CD14-positive monocyte (primary cell): ENCODE measurements around the gene ALDH1L2. TPM values are rescaled to one million over a fixed set of nuclear protein-coding genes. Genes with fewer than 3 reads are reported as not detected.
A peak's percentile ranks its signal among the peaks of the same experiment; 100 is the strongest.

ENCODE experiments used
- DNase-seq, 3 donors: peaks; one replicate each; pipeline ENCODE4 v3.0.0-alpha.2; 2011 to 2022
- H2AFZ ChIP-seq: 2 replicates; pipeline ENCODE4 v1.6.0; 2012; ENCODE audit warnings: mild to moderate bottlenecking, low read depth, low read length, inconsistent platforms; ENCODE audit not compliant: insufficient read depth, poor library complexity, severe bottlenecking
- H3K27ac ChIP-seq, 2 donors: 1 replicate in 1 of 2; 2 replicates in 1 of 2; pipeline ENCODE4 v1.5.1; 2012 to 2013; ENCODE audit warnings: low read length in 2 of 2, control low read depth in 1 of 2, inconsistent platforms in 1 of 2, low read depth in 1 of 2, mild to moderate bottlenecking in 1 of 2
- H3K27me3 ChIP-seq, 2 donors: one replicate each; pipeline versions ENCODE4 v1.6.0 to v1.6.1; 2011 to 2013; ENCODE audit warnings: low read length in 2 of 2; ENCODE audit not compliant: control insufficient read depth in 2 of 2, insufficient read depth in 2 of 2
- H3K36me3 ChIP-seq, 2 donors: replicated peaks in 1 of 2; 1 replicate in 1 of 2; 2 replicates in 1 of 2; pipeline versions ENCODE4 v1.5.1 to v1.6.1; 2012 to 2013; ENCODE audit warnings: low read length in 2 of 2, control low read depth in 1 of 2, inconsistent platforms in 1 of 2, mild to moderate bottlenecking in 1 of 2; ENCODE audit not compliant: insufficient read depth in 2 of 2, control insufficient read depth in 1 of 2
- H3K4me1 ChIP-seq, 2 donors: 1 replicate in 1 of 2; 2 replicates in 1 of 2; pipeline versions ENCODE4 v1.5.1 to v1.6.1; 2012 to 2013; ENCODE audit warnings: low read length in 2 of 2, control low read depth in 1 of 2, inconsistent platforms in 1 of 2, mild to moderate bottlenecking in 1 of 2, moderate library complexity in 1 of 2; ENCODE audit not compliant: insufficient read depth in 2 of 2, control insufficient read depth in 1 of 2
- H3K4me2 ChIP-seq: replicated peaks from 2 replicates; pipeline ENCODE3; 2012; ENCODE audit warnings: low read length, moderate library complexity, mild to moderate bottlenecking; ENCODE audit not compliant: poor library complexity, severe bottlenecking; ENCODE audit errors: extremely low read depth
- H3K4me3 ChIP-seq, 3 experiments: fragments of 200-600 bp in 1 of 3; sonication (generic) in 1 of 3; replicated peaks in 1 of 3; 1 replicate in 2 of 3; 2 replicates in 1 of 3; pipeline ENCODE4 v1.5.1; 2011 to 2013; ENCODE audit warnings: low read length in 3 of 3, mild to moderate bottlenecking in 3 of 3, control low read depth in 2 of 3, low read depth in 2 of 3, inconsistent platforms in 1 of 3, moderate library complexity in 1 of 3
- H3K79me2 ChIP-seq: 2 replicates; pipeline ENCODE4 v1.6.0; 2012; ENCODE audit warnings: mild to moderate bottlenecking, control low read depth, inconsistent platforms, low read length, moderate library complexity; ENCODE audit not compliant: insufficient read depth
- H3K9ac ChIP-seq: 2 replicates; pipeline ENCODE4 v1.6.0; 2017; ENCODE audit warnings: low read length, mild to moderate bottlenecking; ENCODE audit not compliant: insufficient read depth, poor library complexity, severe bottlenecking
- H3K9me3 ChIP-seq, 2 donors: replicated peaks in 1 of 2; 1 replicate in 1 of 2; 2 replicates in 1 of 2; pipeline versions ENCODE4 v1.5.1 to v1.6.1; 2012 to 2013; ENCODE audit warnings: low read length in 2 of 2, control low read depth in 1 of 2; ENCODE audit not compliant: control insufficient read depth in 1 of 2, insufficient read depth in 1 of 2
- H4K20me1 ChIP-seq: 2 replicates; pipeline ENCODE4 v1.6.0; 2012; ENCODE audit warnings: mild to moderate bottlenecking, low read length, control low read depth, moderate library complexity; ENCODE audit not compliant: insufficient read depth
- H3K27ac Mint-ChIP-seq, 7 donors: one replicate each; pipeline ENCODE4 v1.8.0; 2020; ENCODE audit warnings: mild to moderate bottlenecking in 7 of 7, mixed read lengths in 7 of 7, moderate library complexity in 6 of 7, inconsistent platforms in 2 of 7
- H3K27me3 Mint-ChIP-seq, 3 donors: one replicate each; pipeline ENCODE4 v1.8.0; 2021 to 2022; ENCODE audit warnings: low read depth in 3 of 3, mild to moderate bottlenecking in 3 of 3, mixed read lengths in 3 of 3, moderate library complexity in 3 of 3, inconsistent platforms in 1 of 3
- H3K36me3 Mint-ChIP-seq, 2 donors: one replicate each; pipeline ENCODE4 v1.8.0; 2020; ENCODE audit warnings: mixed read lengths in 2 of 2, inconsistent platforms in 1 of 2, mild to moderate bottlenecking in 1 of 2
- H3K4me1 Mint-ChIP-seq: one replicate; pipeline ENCODE4 v1.8.0; 2020; ENCODE audit warnings: mild to moderate bottlenecking, mixed read lengths
- H3K4me3 Mint-ChIP-seq, 2 donors: one replicate each; pipeline ENCODE4 v1.8.0; 2020; ENCODE audit warnings: mild to moderate bottlenecking in 2 of 2, mixed read lengths in 2 of 2, moderate library complexity in 1 of 2
- H3K9me3 Mint-ChIP-seq, 7 donors: one replicate each; pipeline ENCODE4 v1.8.0; 2020 to 2022; ENCODE audit warnings: mixed read lengths in 7 of 7, mild to moderate bottlenecking in 6 of 7, moderate library complexity in 6 of 7, inconsistent platforms in 2 of 7
- WGBS: methylation state at CpG from one replicate; pipeline ENCODE4 v1.1.5; 2013; ENCODE audit warnings: missing lambda C conversion rate; ENCODE audit not compliant: insufficient coverage; 5-methylcytosine and 5-hydroxymethylcytosine counted together
- intact Hi-C, 2 donors: fragments of 100-400 bp; cut with micrococcal nuclease; formaldehyde crosslinking; loops; one replicate each; pipeline versions ENCODE4 v1.15.0 to v1.15.1; 2023
- polyA plus RNA-seq, 3 donors: library from polyadenylated mRNA; depleted of rRNA in 1 of 3; unstranded in 2 of 3; stranded (reverse) in 1 of 3; fragments of 300-500 nt in 2 of 3; fragments of >200 nt in 1 of 3; fragmentation: Illumina TruSeq in 2 of 3; gene quantifications; 1 replicate in 2 of 3; 2 replicates in 1 of 3; pipeline ENCODE4 v1.2.3, GENCODE V29; 2012 to 2021
- TF ChIP-seq, protein P1 (sequence below): fragments of 200-600 bp; IDR thresholded peaks from one replicate; pipeline ENCODE4 v1.8.0; 2022; ENCODE audit warnings: antibody characterized with exemption, mild to moderate bottlenecking

Gene ALDH1L2
- polyA plus RNA-seq, 3 donors: 0.03 to 0.20 TPM; not detected in 1

DNA sequence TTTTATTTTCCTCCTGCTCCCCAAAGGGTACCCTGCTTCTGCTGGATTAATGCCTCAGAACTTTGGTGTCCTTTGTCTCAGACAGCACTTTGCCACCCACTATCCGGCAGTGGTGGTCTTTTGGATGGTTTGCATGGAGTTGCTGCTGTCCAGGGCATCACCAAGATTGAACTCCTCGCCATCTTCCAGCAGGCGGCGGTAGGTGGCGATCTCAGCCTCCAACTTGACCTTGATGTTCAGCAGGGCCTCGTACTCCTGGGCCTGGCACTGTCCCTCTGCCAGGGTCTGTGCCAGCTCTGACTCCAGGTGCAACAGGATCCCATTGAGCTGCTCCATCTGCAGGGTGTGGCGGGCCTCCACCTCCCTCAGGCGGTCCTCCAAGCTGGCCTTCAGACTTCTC lies 107.6 kb downstream of the ALDH1L2 start:
- intact Hi-C loops: no loop called here
- Histone ChIP-seq H3K36me3 (no peaks in the 10 kb centered on the region), H3K9me3 (no peaks in the 10 kb centered on the region), H3K4me1 (peaks cover 35 to 38% of the 10 kb centered on the region in 2 donors), H4K20me1 (no peaks in the 10 kb centered on the region), H3K27me3 (peaks cover 0 to 2% of the 10 kb centered on the region in 2 donors), H3K79me2 (no peaks in the 10 kb centered on the region), H3K4me2 (no peak overlapping the region), H2AFZ (no peak overlapping the region), H3K27ac (no peak overlapping the region), H3K4me3 (no peak overlapping the region), H3K9ac (no peak overlapping the region)
- 97% methylated on average over 7 of the region's 8 CpGs for WGBS
- Mint-ChIP-seq H3K27me3 (peaks cover 0 to 3% (median 2%) of the 10 kb centered on the region in 3 donors), H3K9me3 (peaks cover 0 to 4% (median 0%) of the 10 kb centered on the region in 7 donors), H3K4me1 (peaks cover 35% of the 10 kb centered on the region), H3K4me3 (no peak overlapping the region), H3K36me3 (no peaks in the 10 kb centered on the region), H3K27ac (peak overlapping the region in 2 of 7 donors; percentile 20 to 70)
- DNase-seq: no peak
- TF ChIP-seq, protein P1, sequence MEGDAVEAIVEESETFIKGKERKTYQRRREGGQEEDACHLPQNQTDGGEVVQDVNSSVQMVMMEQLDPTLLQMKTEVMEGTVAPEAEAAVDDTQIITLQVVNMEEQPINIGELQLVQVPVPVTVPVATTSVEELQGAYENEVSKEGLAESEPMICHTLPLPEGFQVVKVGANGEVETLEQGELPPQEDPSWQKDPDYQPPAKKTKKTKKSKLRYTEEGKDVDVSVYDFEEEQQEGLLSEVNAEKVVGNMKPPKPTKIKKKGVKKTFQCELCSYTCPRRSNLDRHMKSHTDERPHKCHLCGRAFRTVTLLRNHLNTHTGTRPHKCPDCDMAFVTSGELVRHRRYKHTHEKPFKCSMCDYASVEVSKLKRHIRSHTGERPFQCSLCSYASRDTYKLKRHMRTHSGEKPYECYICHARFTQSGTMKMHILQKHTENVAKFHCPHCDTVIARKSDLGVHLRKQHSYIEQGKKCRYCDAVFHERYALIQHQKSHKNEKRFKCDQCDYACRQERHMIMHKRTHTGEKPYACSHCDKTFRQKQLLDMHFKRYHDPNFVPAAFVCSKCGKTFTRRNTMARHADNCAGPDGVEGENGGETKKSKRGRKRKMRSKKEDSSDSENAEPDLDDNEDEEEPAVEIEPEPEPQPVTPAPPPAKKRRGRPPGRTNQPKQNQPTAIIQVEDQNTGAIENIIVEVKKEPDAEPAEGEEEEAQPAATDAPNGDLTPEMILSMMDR: no peak

DNA sequence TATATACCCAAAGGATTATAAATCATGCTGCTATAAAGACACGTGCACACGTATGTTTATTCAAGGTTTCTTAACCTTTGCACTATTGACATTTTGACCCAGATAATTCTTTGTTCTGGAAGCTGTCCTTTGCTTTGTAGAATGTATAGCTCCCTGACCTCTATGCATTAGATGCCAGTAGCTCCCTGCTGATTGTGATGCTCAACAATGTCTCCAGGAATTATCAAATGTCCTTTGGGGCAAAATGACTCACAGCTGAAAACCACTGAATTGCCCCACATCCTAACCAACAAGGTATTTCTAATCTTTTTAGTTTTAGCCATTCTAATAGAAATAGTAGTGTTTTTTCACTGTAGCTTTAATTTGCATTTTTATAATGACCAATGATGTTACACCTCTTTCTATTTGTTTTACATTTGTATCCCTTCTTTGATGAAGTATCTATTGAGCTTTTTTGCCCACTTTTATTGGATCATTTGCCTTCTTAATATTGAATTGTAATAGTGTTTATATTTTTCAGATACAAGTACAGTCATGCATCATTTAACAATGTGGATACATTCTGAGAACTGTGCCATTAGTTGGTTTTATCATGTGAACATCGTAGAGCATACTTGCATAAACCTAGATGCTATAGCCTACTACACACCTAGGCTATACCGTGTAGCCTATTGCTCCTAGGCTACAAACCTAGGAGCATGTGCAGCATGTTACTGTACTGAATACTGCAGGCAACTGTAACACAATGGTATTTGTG lies 108.5 kb downstream of the ALDH1L2 start:
- Mint-ChIP-seq H3K27ac (peak overlapping the region in 2 of 7 donors; percentile 35 to 45), H3K36me3 (no peaks in the 10 kb centered on the region), H3K4me1 (peaks cover 40% of the 10 kb centered on the region), H3K9me3 (peaks cover 0 to 4% (median 0%) of the 10 kb centered on the region in 7 donors), H3K27me3 (peaks cover 0 to 3% (median 2%) of the 10 kb centered on the region in 3 donors), H3K4me3 (no peak overlapping the region)
- Histone ChIP-seq H2AFZ (no peak overlapping the region), H4K20me1 (no peaks in the 10 kb centered on the region), H3K4me2 (no peak overlapping the region), H3K27me3 (peaks cover 0 to 2% of the 10 kb centered on the region in 2 donors), H3K79me2 (no peaks in the 10 kb centered on the region), H3K9me3 (no peaks in the 10 kb centered on the region), H3K36me3 (no peaks in the 10 kb centered on the region), H3K27ac (no peak overlapping the region), H3K4me3 (no peak overlapping the region), H3K9ac (no peak overlapping the region), H3K4me1 (peaks cover 35 to 38% of the 10 kb centered on the region in 2 donors)
- WGBS: 40% methylated on average over 1 of the region's 4 CpGs
- intact Hi-C loops: no loop called here
- DNase-seq: peak; percentile 22 to 74 (median 57)
- TF ChIP-seq, protein P1: no peak
